Mucosa of gallbladder (tissue), 1 donor: ENCODE measurements around the gene DDX1. TPM values are rescaled to one million over a fixed set of nuclear protein-coding genes. Genes with fewer than 3 reads are reported as not detected.
A peak's percentile ranks its signal among the peaks of the same experiment; 100 is the strongest.

Experiments used
- DNase-seq: peaks from one replicate; pipeline ENCODE4 v3.0.0-alpha.2; 2020; ENCODE audit warnings: low spot score
- total RNA-seq: library from RNA; stranded (reverse); gene quantifications from one replicate; pipeline ENCODE4 v1.2.1, GENCODE V29; 2021
- donor health status: DM: no; HTN: no; CAD: no.

The DDX1 gene
- total RNA-seq, 1 donor from 2014 or later, result 69.1 TPM

GRCh38 chr2:15628899-15629855 lies 37.5 kb downstream of the DDX1 start:
- no peak for DNase-seq

- no peak for DNase-seq
Observed at GRCh38 chr2:15630121-15630977, 38.7 kb downstream of the DDX1 start.

DNA sequence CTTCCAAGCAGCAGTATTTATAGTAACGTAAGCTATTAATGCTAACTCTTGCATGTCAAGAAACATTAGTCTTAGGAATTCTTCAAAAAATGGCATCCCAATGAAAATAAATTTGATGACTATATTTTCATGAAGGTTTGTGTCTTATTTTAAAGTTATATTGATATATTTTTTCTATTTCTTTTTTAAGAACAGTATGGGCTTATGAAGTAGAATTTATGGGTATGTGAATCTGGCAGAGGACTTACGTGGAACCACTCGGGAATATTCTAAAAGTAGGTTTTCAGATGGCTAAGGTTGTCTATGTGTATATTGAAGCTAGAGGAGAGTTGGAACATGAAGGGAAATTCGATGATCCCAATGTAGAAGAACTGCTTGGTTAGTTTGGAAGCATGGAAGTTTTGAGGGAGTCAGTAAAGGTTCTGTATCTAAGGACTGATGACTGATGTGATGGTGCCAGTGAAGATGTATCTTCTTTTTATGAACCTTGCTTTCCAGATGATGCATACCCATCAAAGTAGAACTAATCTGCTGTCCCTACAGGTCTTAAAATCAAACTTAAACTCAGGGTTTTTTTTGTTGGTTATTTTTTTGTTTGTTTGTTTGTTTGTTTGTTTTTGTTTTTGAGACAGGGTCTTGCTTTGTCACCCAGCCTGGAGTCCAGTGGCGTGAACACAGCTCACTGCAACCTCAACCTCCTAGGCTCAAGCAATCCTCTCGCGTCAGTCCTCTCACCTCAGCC lies 39.5 kb downstream of the DDX1 start:
- DNase-seq, result no peak

DNA sequence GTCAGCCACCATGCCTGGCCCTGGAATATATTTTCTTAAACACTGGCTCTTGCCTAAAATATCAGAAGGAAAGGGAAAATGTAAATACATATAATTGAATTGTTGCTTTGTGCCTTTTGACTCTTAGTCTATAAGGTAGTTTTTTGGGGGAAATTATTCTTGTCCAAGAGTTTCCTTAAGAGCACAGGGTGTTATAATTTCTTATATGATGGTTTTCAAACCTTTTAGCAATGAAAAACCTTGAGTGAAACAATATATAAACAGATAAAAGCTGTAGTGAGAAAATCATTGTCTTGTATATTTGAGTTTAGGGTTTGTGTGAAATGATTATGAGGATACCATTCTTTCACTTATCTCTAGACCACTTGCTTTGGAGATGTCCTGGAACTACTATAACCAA lies 40.2 kb downstream of the DDX1 start:
- DNase-seq, result no peak

DNA sequence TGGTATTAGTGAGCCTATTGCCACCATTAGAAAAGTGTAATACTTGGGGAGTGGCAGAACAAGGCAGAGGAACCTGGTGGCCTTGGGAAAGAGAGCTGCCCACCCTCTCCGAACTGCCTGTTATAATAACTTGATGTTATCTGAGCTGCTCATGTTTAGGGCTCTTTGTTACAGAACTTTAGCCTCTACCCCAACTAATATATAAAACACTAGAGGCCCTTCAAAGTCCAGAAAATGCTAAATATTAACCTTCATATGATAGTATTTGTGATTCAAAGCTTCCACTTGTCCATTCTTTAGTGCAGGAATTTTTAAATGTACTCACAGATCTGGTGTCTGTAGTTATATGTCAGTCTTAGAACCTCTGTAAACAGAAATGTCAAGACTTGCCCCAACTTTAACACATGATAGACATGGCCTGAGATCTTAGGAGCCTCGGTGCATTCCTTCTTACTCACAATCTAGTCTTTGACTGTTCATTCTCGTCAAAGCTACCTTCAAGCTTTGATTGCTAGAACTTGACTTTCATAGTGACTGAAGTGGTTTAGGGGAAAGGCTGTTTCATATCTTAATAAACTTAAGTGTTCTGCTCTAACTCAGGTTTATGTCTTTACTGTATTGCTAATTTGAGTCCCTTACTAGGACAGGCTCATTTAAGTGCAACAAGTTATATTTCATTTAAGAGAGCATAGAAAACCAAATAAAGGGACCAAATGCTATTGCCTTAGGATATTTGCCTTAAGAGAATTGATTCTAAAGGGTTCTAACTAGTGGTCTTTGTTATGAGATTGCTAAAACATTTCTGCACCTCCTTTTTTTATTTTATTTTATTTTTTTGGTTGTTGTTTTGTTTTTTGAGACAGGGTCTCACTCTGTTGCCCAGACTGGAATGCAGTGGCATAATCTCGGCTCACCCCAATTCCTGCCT lies 41.6 kb downstream of the DDX1 start:
- DNase-seq, result no peak

DNA sequence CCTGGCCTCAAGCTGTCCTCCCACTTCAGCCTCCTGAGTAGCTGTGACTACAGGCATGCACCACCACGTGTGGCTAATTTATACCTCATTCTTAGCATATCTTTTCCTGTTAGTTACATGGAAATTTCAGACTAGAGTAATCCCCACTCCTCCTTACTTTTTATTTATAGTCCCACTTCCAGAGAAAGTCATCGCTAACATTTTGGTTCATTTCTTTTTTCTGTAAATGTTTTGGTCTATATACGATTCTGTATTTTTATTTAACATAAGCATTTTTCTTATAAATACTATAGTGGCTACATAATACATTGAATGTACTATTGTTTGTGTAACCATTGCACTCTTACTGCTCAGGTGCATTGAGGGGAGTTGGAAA lies 42.3 kb downstream of the DDX1 start:
- DNase-seq, result no peak

GRCh38 chr2:15634846-15635490 lies 43.3 kb downstream of the DDX1 start:
- DNase-seq, result no peak

DNA sequence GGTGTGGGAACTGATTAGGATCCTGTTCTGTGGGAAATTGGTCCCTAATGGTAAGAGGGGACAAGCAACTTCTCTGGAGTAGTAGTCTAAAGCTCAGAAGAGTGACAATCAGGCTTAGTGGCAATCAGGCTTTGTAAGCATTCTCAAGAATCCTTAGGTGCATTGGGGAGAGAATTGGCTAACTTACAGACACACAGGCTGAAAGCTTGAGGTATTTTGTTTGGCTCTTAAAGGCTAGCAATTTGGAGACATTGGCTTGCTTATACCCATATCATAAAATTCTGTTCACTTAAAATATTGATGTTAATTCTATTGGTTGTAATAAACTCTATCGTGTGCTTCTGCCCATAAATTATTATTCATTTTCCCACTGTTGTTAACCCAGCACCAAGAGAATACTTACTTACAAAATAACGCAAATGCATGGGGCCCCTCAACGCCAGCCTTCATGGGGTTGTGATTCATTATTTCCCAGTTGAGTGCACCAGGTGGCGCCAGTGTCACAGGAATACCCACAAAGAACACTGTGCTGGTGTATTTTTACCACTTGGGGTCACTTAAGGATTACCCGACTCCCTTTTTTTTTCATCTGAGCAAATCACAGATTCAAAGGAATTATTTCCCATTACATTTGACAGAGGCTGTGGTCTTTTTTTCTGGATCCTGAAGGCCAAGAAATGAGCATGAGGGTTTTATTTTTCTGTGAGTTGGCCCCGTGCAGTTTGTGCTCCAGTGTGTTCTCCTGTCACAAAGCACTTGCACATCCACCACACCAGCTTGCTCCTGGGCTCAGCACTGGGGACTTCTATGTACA lies 45.5 kb downstream of the DDX1 start:
- DNase-seq, result peak; percentile 71

GRCh38 chr2:15638720-15639119 lies 47.1 kb downstream of the DDX1 start:
- DNase-seq, result no peak

GRCh38 chr2:15639323-15640251 lies 47.9 kb downstream of the DDX1 start:
- no peak for DNase-seq

- no peak for DNase-seq
Observed at GRCh38 chr2:15640261-15640711, 48.6 kb downstream of the DDX1 start.

DNA sequence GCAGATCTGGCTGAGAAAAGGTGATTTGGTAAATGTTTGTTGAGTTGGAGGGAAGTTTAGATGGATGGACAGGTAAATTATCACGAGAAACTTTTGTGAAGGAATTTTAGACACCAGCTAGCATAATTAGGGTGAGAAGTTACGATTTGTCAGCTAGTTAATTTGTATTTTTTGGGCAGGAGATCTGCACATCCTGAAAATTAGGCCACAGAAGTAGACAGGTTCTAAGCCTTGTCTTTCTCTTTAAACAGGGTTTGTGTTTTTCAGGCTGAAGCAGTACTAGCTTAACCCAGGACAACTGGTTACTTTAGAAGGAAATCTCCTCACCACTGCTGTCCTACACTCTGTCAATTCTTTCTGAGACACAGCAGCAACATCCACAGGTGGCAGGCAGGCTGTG lies 49.1 kb downstream of the DDX1 start:
- DNase-seq, result no peak

DNA sequence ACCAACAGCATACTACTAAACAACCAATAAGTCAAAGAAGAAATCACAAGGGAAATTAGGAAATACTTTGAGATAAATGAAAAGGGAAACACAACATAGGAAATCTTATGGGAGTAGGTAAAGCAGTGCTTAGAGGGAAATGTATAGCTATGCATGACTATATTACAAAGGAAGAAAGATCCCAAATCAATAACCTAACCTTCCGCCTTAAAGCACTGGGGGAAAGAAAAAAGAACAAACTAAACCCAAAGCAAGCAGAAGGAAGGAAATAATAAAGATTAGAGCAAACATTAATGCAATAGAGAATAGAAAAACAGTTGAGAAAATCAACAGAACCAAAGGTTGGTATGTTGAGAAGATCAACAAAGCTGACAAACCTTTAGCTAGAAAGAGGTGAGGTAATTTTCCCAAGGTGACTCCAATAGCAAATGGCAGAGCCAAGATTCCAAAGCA lies 49.9 kb downstream of the DDX1 start:
- DNase-seq, result no peak

- no peak for DNase-seq
Observed at GRCh38 chr2:15642011-15642814, 50.5 kb downstream of the DDX1 start.

GRCh38 chr2:15642815-15643500 lies 51.3 kb downstream of the DDX1 start:
- DNase-seq, result no peak

- DNase-seq, result no peak
Observed at GRCh38 chr2:15643791-15644585, 52.3 kb downstream of the DDX1 start.
